22Rv1 (cell line): ENCODE measurements around the gene VSTM2B.

Experiments
- H3K27ac ChIP-seq: fragments of 450-650 bp; 2 replicates; pipeline ENCODE4 v1.5.1; 2017
- CTCF ChIP-seq: fragments of 450-650 bp; IDR thresholded peaks from 2 replicates; pipeline ENCODE4 v1.5.1; 2017; ENCODE audit warnings: mild to moderate bottlenecking
- ZFX ChIP-seq: fragments of 450-650 bp; IDR thresholded peaks from 2 replicates; pipeline ENCODE4 v1.6.1; 2017; ENCODE audit warnings: antibody characterized with exemption, borderline replicate concordance

The VSTM2B gene

DNA sequence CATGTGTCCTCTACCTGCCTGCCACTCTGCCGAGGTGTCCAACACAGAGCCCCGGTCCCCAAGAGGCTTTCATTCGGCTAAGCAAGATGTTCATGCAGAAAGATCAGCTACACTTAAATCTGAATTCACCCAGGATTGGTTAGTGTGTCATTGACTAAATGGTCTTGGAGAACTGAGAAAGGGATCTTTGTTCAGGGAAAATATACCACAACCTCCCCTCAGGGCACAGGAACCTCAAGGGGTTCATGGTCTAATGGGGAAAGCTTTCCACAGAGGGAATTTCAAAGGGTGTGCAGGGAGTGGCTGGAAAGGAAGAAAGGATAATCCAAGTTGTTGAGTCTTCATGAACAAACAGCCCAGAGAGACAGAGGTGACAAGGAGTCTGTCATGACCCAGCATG, 65.9 kb downstream of the VSTM2B start:
- TF ChIP-seq ZFX (no peak), CTCF (no peak)
- no peak overlapping the region for H3K27ac ChIP-seq

- TF ChIP-seq CTCF: no peak
- H3K27ac ChIP-seq: no peak overlapping the region
These were observed 68.1 kb downstream of the VSTM2B start for GRCh38 chr19:29593869-29594268.

DNA sequence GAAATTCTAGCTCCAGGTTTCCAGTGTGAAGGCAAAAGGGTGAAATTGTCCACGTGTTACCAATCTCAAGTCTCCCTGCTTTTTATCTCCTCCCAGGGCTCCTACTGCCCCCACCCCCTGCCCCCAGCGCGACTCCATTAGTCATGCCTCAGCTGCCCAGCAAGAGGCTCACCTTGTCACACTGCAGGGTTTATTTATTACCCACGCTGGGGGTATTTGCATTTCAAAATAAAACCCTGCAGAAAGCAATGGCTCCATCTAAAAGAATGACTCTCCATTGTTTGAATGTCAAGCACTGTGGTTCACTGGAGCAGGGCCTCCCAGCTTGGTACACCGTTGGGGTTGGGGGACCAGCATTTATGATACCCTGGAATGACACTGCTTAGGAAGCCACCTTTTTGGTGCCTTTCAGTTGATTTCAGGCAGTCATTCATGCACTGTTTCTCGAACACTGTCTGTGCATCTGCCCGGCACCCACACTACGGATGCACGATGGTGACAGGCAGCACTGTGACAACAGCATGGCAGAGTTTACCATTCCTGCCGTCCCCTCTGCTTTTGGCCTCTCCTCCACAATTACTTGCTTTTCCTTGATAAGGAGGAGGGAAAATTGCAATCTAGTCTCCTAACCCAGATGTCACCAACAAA, 70.4 kb downstream of the VSTM2B start:
- no peak overlapping the region for H3K27ac ChIP-seq
- no peak for TF ChIP-seq ZFX
- no peak for TF ChIP-seq CTCF

DNA sequence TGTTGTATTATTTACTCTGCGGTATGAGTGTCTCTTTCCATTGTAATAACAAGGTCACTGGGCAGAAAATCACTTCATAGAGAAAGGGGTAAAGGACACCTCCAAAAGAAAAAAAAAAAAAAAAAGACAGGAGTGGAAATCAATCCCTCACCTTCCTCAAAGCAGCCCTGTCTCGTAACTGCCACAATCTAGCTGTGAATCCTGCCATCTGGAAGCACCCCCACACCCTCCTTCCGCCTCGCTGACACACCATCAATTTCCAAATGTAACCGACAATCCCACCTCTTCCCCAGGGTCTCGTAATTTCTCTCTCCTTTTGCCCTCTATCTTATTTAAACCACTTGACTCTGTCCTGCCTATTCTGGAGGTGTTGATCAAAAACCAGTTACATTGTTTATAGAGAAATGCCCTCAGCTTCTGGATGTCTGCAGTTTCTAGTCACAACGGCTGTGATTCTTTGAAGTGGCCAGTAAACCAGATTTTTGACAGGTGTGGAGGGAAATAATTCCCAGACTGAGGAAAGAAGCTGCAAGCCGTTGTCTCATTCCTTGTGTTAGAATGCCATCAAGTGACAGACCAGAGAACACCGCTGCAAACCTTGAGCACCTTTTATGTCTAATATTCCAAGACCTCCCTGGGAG, 71.2 kb downstream of the VSTM2B start:
- no peak overlapping the region for H3K27ac ChIP-seq
- peak; percentile 12; the same call in 1 of the 2 replicates for TF ChIP-seq CTCF
- TF ChIP-seq ZFX: no peak

DNA sequence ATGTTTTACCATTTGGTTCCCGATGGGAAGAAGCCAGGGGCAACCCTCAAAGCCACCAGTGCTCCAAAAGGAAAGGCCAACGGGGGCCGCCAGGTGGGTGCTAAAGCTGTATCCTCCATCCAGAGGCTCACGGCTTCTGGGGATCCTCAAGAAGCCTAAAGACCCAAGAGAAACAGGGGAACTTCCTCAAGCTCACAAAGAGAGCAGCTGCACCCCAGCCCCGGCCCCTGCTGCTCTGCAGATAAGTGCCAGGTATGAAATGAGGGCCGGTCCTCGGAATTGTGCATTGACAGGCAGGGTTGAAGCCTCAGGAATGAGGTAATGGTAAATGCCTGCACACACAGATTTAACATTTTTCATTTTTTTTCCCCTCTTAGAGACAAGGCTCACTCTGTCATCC, 72.2 kb downstream of the VSTM2B start:
- TF ChIP-seq CTCF (no peak), ZFX (no peak)
- no peak overlapping the region for H3K27ac ChIP-seq

- no peak overlapping the region for H3K27ac ChIP-seq
- no peak for TF ChIP-seq ZFX
- no peak for TF ChIP-seq CTCF
These were observed 72.7 kb downstream of the VSTM2B start for GRCh38 chr19:29598496-29598895.

DNA sequence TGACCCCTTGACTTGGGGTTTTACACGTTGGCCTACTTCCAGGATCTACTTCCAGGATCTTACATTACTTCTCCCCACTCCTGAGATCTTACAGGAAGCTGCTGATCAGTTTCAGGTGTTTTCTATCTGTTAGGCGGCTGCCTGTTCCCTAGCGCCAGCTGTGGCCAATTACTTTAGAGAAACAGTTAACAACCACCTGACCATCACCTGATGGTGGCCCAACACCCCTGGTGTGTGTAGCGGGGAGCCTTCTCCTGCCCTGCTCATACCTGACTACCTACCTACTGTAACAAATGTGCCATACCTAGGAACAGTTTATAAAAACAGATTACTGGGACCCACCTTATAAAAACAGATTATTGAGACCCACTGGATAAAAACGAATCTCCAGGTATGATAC, 77.5 kb downstream of the VSTM2B start:
- no peak overlapping the region for H3K27ac ChIP-seq
- TF ChIP-seq CTCF (no peak), ZFX (no peak)
